Osteoblast (primary cell): ENCODE data around the gene TRAPPC10. TPM values are rescaled to one million over a fixed set of nuclear protein-coding genes. Genes with fewer than 3 reads are reported as not detected.
A peak's percentile ranks its signal among the peaks of the same experiment; 100 is the strongest.

Source experiments
- DNase-seq: peaks from one replicate; pipeline ENCODE4 v3.0.0; 2011; ENCODE audit warnings: low spot score, mixed read lengths; ENCODE audit not compliant: insufficient read length; ENCODE audit errors: missing footprints
- H2AFZ ChIP-seq: 2 replicates; pipeline ENCODE4 v1.6.0; 2011; ENCODE audit warnings: mild to moderate bottlenecking, low read length
- H3K27ac ChIP-seq: 2 replicates; pipeline ENCODE4 v1.5.1; 2011; ENCODE audit warnings: mild to moderate bottlenecking, low read depth, low read length, moderate library complexity
- H3K27me3 ChIP-seq: 2 replicates; pipeline ENCODE4 v1.6.0; 2012; ENCODE audit warnings: mild to moderate bottlenecking, control low read depth, inconsistent platforms, low read length, moderate library complexity; ENCODE audit not compliant: insufficient read depth
- H3K36me3 ChIP-seq: 2 replicates; pipeline ENCODE4 v1.5.1; 2011; ENCODE audit warnings: mild to moderate bottlenecking, low read length, control low read depth, moderate library complexity; ENCODE audit not compliant: insufficient read depth
- H3K4me1 ChIP-seq: 2 replicates; pipeline ENCODE4 v1.5.1; 2011; ENCODE audit warnings: mild to moderate bottlenecking, low read length, control low read depth, moderate library complexity; ENCODE audit not compliant: insufficient read depth
- H3K4me2 ChIP-seq: 2 replicates; pipeline ENCODE4 v1.6.0; 2011; ENCODE audit warnings: mild to moderate bottlenecking, low read length; ENCODE audit not compliant: insufficient read depth
- H3K4me3 ChIP-seq: fragments of 200-600 bp; sonication (generic); 3 replicates; pipeline ENCODE4 v1.5.1; 2012; ENCODE audit warnings: mild to moderate bottlenecking, low read length, inconsistent platforms; ENCODE audit not compliant: insufficient read depth
- H3K79me2 ChIP-seq: 2 replicates; pipeline ENCODE4 v1.6.0; 2012; ENCODE audit warnings: mild to moderate bottlenecking, low read length, control low read depth, inconsistent platforms; ENCODE audit not compliant: insufficient read depth
- H3K9me3 ChIP-seq: 2 replicates; pipeline ENCODE4 v1.5.1; 2011; ENCODE audit warnings: low read depth, low read length, control low read depth
- H4K20me1 ChIP-seq: 2 replicates; pipeline ENCODE4 v1.6.0; 2012; ENCODE audit warnings: mild to moderate bottlenecking, low read length, control low read depth; ENCODE audit not compliant: insufficient read depth
- CTCF ChIP-seq: IDR thresholded peaks from 2 replicates; pipeline ENCODE4 v1.5.1; 2011; ENCODE audit warnings: mild to moderate bottlenecking, low read depth, low read length, moderate library complexity; ENCODE audit errors: extremely low read depth
- total RNA-seq: library from RNA; depleted of rRNA; stranded (reverse); fragments of >200 nt; gene quantifications from 2 replicates; pipeline ENCODE4 v1.2.3, GENCODE V29; 2012

Gene TRAPPC10
- total RNA-seq, 1 donor: 36.2 TPM

- Histone ChIP-seq H3K27ac (no peak overlapping the region), H3K4me2 (no peak overlapping the region), H3K4me1 (no peaks in the 10 kb centered on the region), H3K4me3 (no peak overlapping the region), H3K36me3 (peaks cover 38% of the 10 kb centered on the region), H2AFZ (no peak overlapping the region), H3K9me3 (no peaks in the 10 kb centered on the region), H3K79me2 (peaks cover 48% of the 10 kb centered on the region), H3K27me3 (no peaks in the 10 kb centered on the region), H4K20me1 (peaks cover 10% of the 10 kb centered on the region)
- TF ChIP-seq CTCF: no peak
- DNase-seq: no peak
These were observed 52.8 kb downstream of the TRAPPC10 start for GRCh38 chr21:44064852-44065403.

- H3K27me3 ChIP-seq: no peaks in the 10 kb centered on the region
- H3K4me2 ChIP-seq: no peak overlapping the region
- peaks cover 10% of the 10 kb centered on the region for H4K20me1 ChIP-seq
- H3K4me3 ChIP-seq: no peak overlapping the region
- peak; percentile 35 for DNase-seq
- H3K4me1 ChIP-seq: no peaks in the 10 kb centered on the region
- no peak overlapping the region for H3K27ac ChIP-seq
- TF ChIP-seq CTCF: no peak
- peaks cover 52% of the 10 kb centered on the region for H3K79me2 ChIP-seq
- peaks cover 36% of the 10 kb centered on the region for H3K36me3 ChIP-seq
- H2AFZ ChIP-seq: no peak overlapping the region
- no peaks in the 10 kb centered on the region for H3K9me3 ChIP-seq
These were observed 53.3 kb downstream of the TRAPPC10 start for GRCh38 chr21:44065428-44065827.

- no peak overlapping the region for H3K4me2 ChIP-seq
- no peak overlapping the region for H3K4me3 ChIP-seq
- peaks cover 58% of the 10 kb centered on the region for H3K79me2 ChIP-seq
- peaks cover 10% of the 10 kb centered on the region for H4K20me1 ChIP-seq
- peaks cover 36% of the 10 kb centered on the region for H3K36me3 ChIP-seq
- H3K27ac ChIP-seq: no peak overlapping the region
- H2AFZ ChIP-seq: no peak overlapping the region
- H3K9me3 ChIP-seq: no peaks in the 10 kb centered on the region
- no peak for DNase-seq
- no peaks in the 10 kb centered on the region for H3K27me3 ChIP-seq
- no peaks in the 10 kb centered on the region for H3K4me1 ChIP-seq
- TF ChIP-seq CTCF: no peak
These were observed 54.0 kb downstream of the TRAPPC10 start for GRCh38 chr21:44066116-44066515.

GRCh38 chr21:44067011-44067839, 55.1 kb downstream of the TRAPPC10 start:
- Histone ChIP-seq H3K79me2 (peaks cover 67% of the 10 kb centered on the region), H3K36me3 (peaks cover 29% of the 10 kb centered on the region), H4K20me1 (peaks cover 10% of the 10 kb centered on the region), H3K27me3 (no peaks in the 10 kb centered on the region), H3K4me2 (no peak overlapping the region), H3K9me3 (no peaks in the 10 kb centered on the region), H2AFZ (no peak overlapping the region), H3K27ac (no peak overlapping the region), H3K4me1 (no peaks in the 10 kb centered on the region), H3K4me3 (no peak overlapping the region)
- peak; percentile 8 for TF ChIP-seq CTCF
- DNase-seq: no peak
